ENCODE data around the gene ARL2. TPM values are rescaled to one million over a fixed set of nuclear protein-coding genes. Genes with fewer than 3 reads are reported as not detected.
A peak's percentile ranks its signal among the peaks of the same experiment; 100 is the strongest.

ARL2 gene
- 100 to 1,000 TPM; 127 to 199 TPM for total RNA-seq
- polyA plus RNA-seq (2013, experiment 1 of 2): 160 TPM
- polyA plus RNA-seq (2013, experiment 2 of 2): 144 TPM
- long read RNA-seq, experiment 1, transcript ARL2-203 (1 exons, 601 nt): minor isoform, 5 of 135 reads
- long read RNA-seq, experiment 1, transcript ARL2-204 (6 exons, 830 nt): minor isoform, 7 of 135 reads
- long read RNA-seq, experiment 1, transcript ARL2-201 (5 exons, 979 nt): major isoform, 100 of 135 reads
- long read RNA-seq, experiment 1, transcript ARL2-206 (4 exons, 795 nt): minor isoform, 7 of 135 reads
- long read RNA-seq, experiment 1, partial matches to known transcripts: 15 of 135 reads
- long read RNA-seq, experiment 1, other reads (novel, unspliced or antisense): 0 of 135 reads
- long read RNA-seq, experiment 2, transcript ARL2-204 (6 exons, 830 nt): minor isoform, 15 of 302 reads
- long read RNA-seq, experiment 2, transcript ARL2-201 (5 exons, 979 nt): major isoform, 263 of 302 reads
- long read RNA-seq, experiment 2, transcript ARL2-206 (4 exons, 795 nt): minor isoform, 12 of 302 reads
- long read RNA-seq, experiment 2, partial matches to known transcripts: 6 of 302 reads
- long read RNA-seq, experiment 2, other reads (novel, unspliced or antisense): 1 of 302 reads
- long read RNA-seq, experiment 3, transcript ARL2-201 (5 exons, 979 nt): major isoform, 145 of 161 reads
- long read RNA-seq, experiment 3, transcript ARL2-204 (6 exons, 830 nt): minor isoform, 5 of 161 reads
- long read RNA-seq, experiment 3, transcript ARL2-206 (4 exons, 795 nt): minor isoform, 5 of 161 reads
- long read RNA-seq, experiment 3, partial matches to known transcripts: 0 of 161 reads
- long read RNA-seq, experiment 3, other reads (novel, unspliced or antisense): 2 of 161 reads
- long read RNA-seq, experiment 4, transcript ARL2-201 (5 exons, 979 nt): major isoform, 655 of 697 reads
- long read RNA-seq, experiment 4, transcript ARL2-204 (6 exons, 830 nt): minor isoform, 13 of 697 reads
- long read RNA-seq, experiment 4, transcript ARL2-206 (4 exons, 795 nt): minor isoform, 24 of 697 reads
- long read RNA-seq, experiment 4, partial matches to known transcripts: 4 of 697 reads
- long read RNA-seq, experiment 4, other reads (novel, unspliced or antisense): 0 of 697 reads

GRCh38 chr11:65013888-65014725 lies at the start of gene ARL2:
ARL2 (plus strand) TSS chr11:65014160; CDS start chr11:65014208, 48 bp downstream.
- Histone ChIP-seq H3K27me3 (ENCODE audit: control insufficient read depth, insufficient read depth, low read length, poor library complexity, severe bottlenecking) (no peaks in the 10 kb centered on the region), H3K9me3 (ENCODE audit: control insufficient read depth, low read length) (no peaks in the 10 kb centered on the region), H3K4me3 (ENCODE audit: low read length) (peak within 1 kb of the TSS; percentile 89), H3K27ac (ENCODE audit: low read depth, low read length) (peak within 1 kb of the TSS; percentile 97), H3K4me1 (ENCODE audit: control insufficient read depth, insufficient read depth, low read length) (no peaks in the 10 kb centered on the region), H3K36me3 (ENCODE audit: control insufficient read depth, insufficient read depth, low read length) (peaks cover 12% of the 10 kb centered on the region), H3K9ac (ENCODE audit: extremely low read depth, low read length, poor library complexity, severe bottlenecking) (peak within 1 kb of the TSS; percentile 72)
- no peaks in the 10 kb centered on the region for H3K9me3 Mint-ChIP-seq
- peak within 1 kb of the TSS; percentile 70 for H3K4me3 Mint-ChIP-seq
- no peaks in the 10 kb centered on the region for H3K27me3 Mint-ChIP-seq (ENCODE audit: insufficient read depth)
- H3K4me1 Mint-ChIP-seq: peaks cover 6% of the 10 kb centered on the region
- H3K27ac Mint-ChIP-seq: peak within 1 kb of the TSS; percentile 98
- peak; percentile 97 for DNase-seq
- H3K36me3 Mint-ChIP-seq (ENCODE audit: low read depth): peaks cover 21% of the 10 kb centered on the region
- peak; percentile 80 for TF ChIP-seq CTCF (conservative IDR thresholded peaks at IDR 0.05)
- 0 to 1% methylated on average over 33 to 96 of the region's 96 CpGs for WGBS, 2 experiments (ENCODE audit: insufficient coverage in 1 of 2, insufficient read length in 1 of 2)

GRCh38 chr11:64967375-64967774 lies 46.6 kb upstream of the ARL2 start:
- no peak for TF ChIP-seq CTCF (conservative IDR thresholded peaks at IDR 0.05)
- H3K36me3 Mint-ChIP-seq (ENCODE audit: low read depth): no peaks in the 10 kb centered on the region
- no peak overlapping the region for H3K27ac ChIP-seq (ENCODE audit: low read depth, low read length)
- 94 to 95% methylated on average over 3 of the region's 3 CpGs for WGBS, 2 experiments (ENCODE audit: insufficient coverage in 1 of 2, insufficient read length in 1 of 2)
- H3K27ac Mint-ChIP-seq: no peak overlapping the region
- peaks cover 31% of the 10 kb centered on the region for H3K27me3 Mint-ChIP-seq (ENCODE audit: insufficient read depth)
- H3K4me3 ChIP-seq (ENCODE audit: low read length): no peak overlapping the region
- H3K9me3 ChIP-seq (ENCODE audit: control insufficient read depth, low read length): no peaks in the 10 kb centered on the region
- no peaks in the 10 kb centered on the region for H3K27me3 ChIP-seq (ENCODE audit: control insufficient read depth, insufficient read depth, low read length, poor library complexity, severe bottlenecking)
- no peaks in the 10 kb centered on the region for H3K4me1 ChIP-seq (ENCODE audit: control insufficient read depth, insufficient read depth, low read length)
- DNase-seq: no peak
- peaks cover 5% of the 10 kb centered on the region for H3K9me3 Mint-ChIP-seq
- no peaks in the 10 kb centered on the region for H3K4me1 Mint-ChIP-seq
- no peak overlapping the region for H3K4me3 Mint-ChIP-seq
- no peaks in the 10 kb centered on the region for H3K36me3 ChIP-seq (ENCODE audit: control insufficient read depth, insufficient read depth, low read length)
- no peak overlapping the region for H3K9ac ChIP-seq (ENCODE audit: extremely low read depth, low read length, poor library complexity, severe bottlenecking)

Data from endodermal cell (in vitro differentiated cells).